GF-D8 (cell line): ENCODE results near the gene PLCH2.
"Not testable (repeated sequence)": the region's sequence is repeated elsewhere in the genome, so short reads cannot be mapped to it uniquely, and the experiment has no call there.

Experiments
- DNase-seq: peaks from one replicate; lab custom pipeline; 2025; lab: John Stamatoyannopoulos, UW

PLCH2 gene

GRCh38 chr1:2440346-2440745, 35.7 kb upstream of the PLCH2 start:
- not testable (repeated sequence) for DNase-seq

GRCh38 chr1:2441746-2442145, 34.3 kb upstream of the PLCH2 start:
- no peak for DNase-seq

- no peak for DNase-seq
These were observed 33.4 kb upstream of the PLCH2 start for GRCh38 chr1:2442661-2443060.

GRCh38 chr1:2443277-2444137, 32.6 kb upstream of the PLCH2 start:
- DNase-seq = no peak

- no peak for DNase-seq
These were observed 31.9 kb upstream of the PLCH2 start for GRCh38 chr1:2444138-2444591.

GRCh38 chr1:2445162-2445822, 30.8 kb upstream of the PLCH2 start:
- DNase-seq = no peak

- DNase-seq = no peak
These were observed 30.3 kb upstream of the PLCH2 start for GRCh38 chr1:2445823-2446215.

GRCh38 chr1:2446394-2446793, 29.7 kb upstream of the PLCH2 start:
- no peak for DNase-seq

- DNase-seq = no peak
These were observed 29.2 kb upstream of the PLCH2 start for GRCh38 chr1:2446861-2447260.

- DNase-seq = no peak
These were observed 28.6 kb upstream of the PLCH2 start for GRCh38 chr1:2447276-2448097.

GRCh38 chr1:2448098-2448445, 28.0 kb upstream of the PLCH2 start:
- DNase-seq = no peak

GRCh38 chr1:2449636-2450454, 26.2 kb upstream of the PLCH2 start:
- no peak for DNase-seq

- no peak for DNase-seq
These were observed 24.3 kb upstream of the PLCH2 start for GRCh38 chr1:2451741-2452140.

GRCh38 chr1:2452201-2452931, 23.7 kb upstream of the PLCH2 start:
- no peak for DNase-seq

- DNase-seq = no peak
These were observed 23.2 kb upstream of the PLCH2 start for GRCh38 chr1:2452932-2453315.

- no peak for DNase-seq
These were observed 21.9 kb upstream of the PLCH2 start for GRCh38 chr1:2454227-2454626.

- DNase-seq = no peak
These were observed 20.3 kb upstream of the PLCH2 start for GRCh38 chr1:2455757-2456156.

- no peak for DNase-seq
These were observed 18.6 kb upstream of the PLCH2 start for GRCh38 chr1:2457444-2457843.

- no peak for DNase-seq
These were observed 17.4 kb upstream of the PLCH2 start for GRCh38 chr1:2458687-2459086.

- not testable (repeated sequence) for DNase-seq
These were observed 16.9 kb upstream of the PLCH2 start for GRCh38 chr1:2459102-2459753.

- DNase-seq = no peak
These were observed 16.3 kb upstream of the PLCH2 start for GRCh38 chr1:2459757-2460156.
